Thyroid gland (tissue), 4 donors: ENCODE measurements around the gene SHE.

ENCODE experiments used
- POLR2A ChIP-seq, 2 donors: fragments of 450-650 bp; IDR thresholded peaks; one replicate each; pipeline ENCODE4 v1.6.1; 2017; ENCODE audit warnings: antibody characterized with exemption in 2 of 2, mild to moderate bottlenecking in 2 of 2, moderate library complexity in 1 of 2
- TF ChIP-seq, protein P1 (sequence below), 6 experiments: fragments of 200-600 bp in 3 of 6; fragments of 450-650 bp in 3 of 6; sonication (generic) in 3 of 6; IDR thresholded peaks; one replicate each; pipeline ENCODE4 v1.5.1; 2016 to 2019; ENCODE audit warnings: antibody characterized with exemption in 6 of 6, mild to moderate bottlenecking in 2 of 6, inconsistent platforms in 1 of 6, moderate library complexity in 1 of 6

GRCh38 chr1:154478013-154478412, 24.2 kb downstream of the SHE start:
- TF ChIP-seq, protein P1, sequence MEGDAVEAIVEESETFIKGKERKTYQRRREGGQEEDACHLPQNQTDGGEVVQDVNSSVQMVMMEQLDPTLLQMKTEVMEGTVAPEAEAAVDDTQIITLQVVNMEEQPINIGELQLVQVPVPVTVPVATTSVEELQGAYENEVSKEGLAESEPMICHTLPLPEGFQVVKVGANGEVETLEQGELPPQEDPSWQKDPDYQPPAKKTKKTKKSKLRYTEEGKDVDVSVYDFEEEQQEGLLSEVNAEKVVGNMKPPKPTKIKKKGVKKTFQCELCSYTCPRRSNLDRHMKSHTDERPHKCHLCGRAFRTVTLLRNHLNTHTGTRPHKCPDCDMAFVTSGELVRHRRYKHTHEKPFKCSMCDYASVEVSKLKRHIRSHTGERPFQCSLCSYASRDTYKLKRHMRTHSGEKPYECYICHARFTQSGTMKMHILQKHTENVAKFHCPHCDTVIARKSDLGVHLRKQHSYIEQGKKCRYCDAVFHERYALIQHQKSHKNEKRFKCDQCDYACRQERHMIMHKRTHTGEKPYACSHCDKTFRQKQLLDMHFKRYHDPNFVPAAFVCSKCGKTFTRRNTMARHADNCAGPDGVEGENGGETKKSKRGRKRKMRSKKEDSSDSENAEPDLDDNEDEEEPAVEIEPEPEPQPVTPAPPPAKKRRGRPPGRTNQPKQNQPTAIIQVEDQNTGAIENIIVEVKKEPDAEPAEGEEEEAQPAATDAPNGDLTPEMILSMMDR (IDR thresholded peaks at IDR 0.05) = no peak
- no peak for TF ChIP-seq POLR2A (IDR thresholded peaks at IDR 0.05)
